Measurements from ENCODE around the gene FAM53B.
"Not testable (repeated sequence)": the region's sequence is repeated elsewhere in the genome, so short reads cannot be mapped to it uniquely, and the experiment has no call there.

Gene FAM53B

GRCh38 chr10:124614003-124614659 lies 130.0 kb downstream of the FAM53B start:
- no peak for FAIRE-seq
- no peak for DNase-seq (ENCODE audit: low spot score)

GRCh38 chr10:124612611-124613498 lies 131.3 kb downstream of the FAM53B start:
- DNase-seq (ENCODE audit: low spot score) = no peak

GRCh38 chr10:124611738-124612137 lies 132.4 kb downstream of the FAM53B start:
- DNase-seq (ENCODE audit: low spot score) = no peak
- no peak for FAIRE-seq

More at GRCh38 chr10:124612611-124613498, 131.3 kb downstream of the FAM53B start:
- FAIRE-seq = no peak

GRCh38 chr10:124610851-124611250 lies 133.3 kb downstream of the FAM53B start:
- FAIRE-seq; DNase-seq (ENCODE audit: low spot score): not testable (repeated sequence)

GRCh38 chr10:124610186-124610585 lies 134.0 kb downstream of the FAM53B start:
- not testable (repeated sequence) for DNase-seq (ENCODE audit: low spot score); FAIRE-seq

GRCh38 chr10:124609698-124610097 lies 134.5 kb downstream of the FAM53B start:
- no peak for DNase-seq (ENCODE audit: low spot score)
- FAIRE-seq = no peak

- no peak for FAIRE-seq
- DNase-seq (ENCODE audit: low spot score) = no peak
Measured at GRCh38 chr10:124608093-124608721, 136.0 kb downstream of the FAM53B start.

- FAIRE-seq = no peak
- no peak for DNase-seq (ENCODE audit: low spot score)
Measured at GRCh38 chr10:124607693-124608092, 136.5 kb downstream of the FAM53B start.

- DNase-seq (ENCODE audit: low spot score) (no peak), FAIRE-seq (no peak)
Measured at GRCh38 chr10:124606822-124607221, 137.4 kb downstream of the FAM53B start.

GRCh38 chr10:124605856-124606812 lies 138.0 kb downstream of the FAM53B start:
- DNase-seq (ENCODE audit: low spot score) = no peak
- no peak for FAIRE-seq

- no peak for FAIRE-seq
- no peak for DNase-seq (ENCODE audit: low spot score)
Measured at GRCh38 chr10:124605481-124605855, 138.7 kb downstream of the FAM53B start.

- no peak for DNase-seq (ENCODE audit: low spot score)
- FAIRE-seq = no peak
Measured at GRCh38 chr10:124605001-124605370, 139.2 kb downstream of the FAM53B start.

- FAIRE-seq (no peak), DNase-seq (ENCODE audit: low spot score) (no peak)
Measured at GRCh38 chr10:124604214-124605000, 139.8 kb downstream of the FAM53B start.

GRCh38 chr10:124603376-124604213 lies 140.6 kb downstream of the FAM53B start:
- no peak for FAIRE-seq

GRCh38 chr10:124602646-124603365 lies 141.4 kb downstream of the FAM53B start:
- no peak for FAIRE-seq
- no peak for DNase-seq (ENCODE audit: low spot score)

More at GRCh38 chr10:124603376-124604213, 140.6 kb downstream of the FAM53B start:
- no peak for DNase-seq (ENCODE audit: low spot score)

- FAIRE-seq = no peak
- no peak for DNase-seq (ENCODE audit: low spot score)
Measured at GRCh38 chr10:124602121-124602561, 142.0 kb downstream of the FAM53B start.

- FAIRE-seq (no peak), DNase-seq (ENCODE audit: low spot score) (no peak)
Measured at GRCh38 chr10:124601431-124602120, 142.6 kb downstream of the FAM53B start.

- FAIRE-seq (no peak), DNase-seq (ENCODE audit: low spot score) (no peak)
Measured at GRCh38 chr10:124601016-124601415, 143.2 kb downstream of the FAM53B start.
